Naive thymus-derived CD4-positive, alpha-beta T cell (primary cell): ENCODE results near the gene NWD2. TPM values are rescaled to one million over a fixed set of nuclear protein-coding genes. Genes with fewer than 3 reads are reported as not detected.

Experiments
- ATAC-seq: fragments of 150-1000 bp; cut with Tn5 transposase; 2 replicates; pipeline ENCODE4 v1.10.0; 2021; ENCODE audit warnings: mild to moderate bottlenecking, moderate library complexity
- CTCF ChIA-PET: fragments of 350-600 bp; sonication (Branson Sonifier 250); formaldehyde crosslinking; loops from one replicate; lab custom pipeline; 2021; ENCODE audit warnings: antibody characterized with exemption; lab: Charles Lee
- POLR2A ChIA-PET: fragments of 350-600 bp; sonication (Branson Sonifier 250); formaldehyde crosslinking; loops from one replicate; lab custom pipeline; 2021; ENCODE audit warnings: antibody characterized with exemption, inconsistent platforms; lab: Charles Lee
- DNase-seq, 9 donors: peaks; one replicate each; pipeline versions ENCODE4 v3.0.0 to v3.0.0-alpha.2; 2020 to 2022; ENCODE audit warnings: mixed read lengths in 1 of 9
- H3K27ac ChIP-seq: one replicate; pipeline ENCODE4 v1.7.0; 2013; ENCODE audit warnings: mild to moderate bottlenecking, low read depth, low read length, moderate library complexity
- H3K27me3 ChIP-seq, 2 donors: one replicate each; pipeline ENCODE4 v1.7.0; 2013; ENCODE audit warnings: low read length in 2 of 2, mild to moderate bottlenecking in 2 of 2, moderate library complexity in 2 of 2; ENCODE audit not compliant: control insufficient read depth in 2 of 2, insufficient read depth in 2 of 2
- H3K36me3 ChIP-seq, 3 experiments: 1 replicate in 2 of 3; 2 replicates in 1 of 3; pipeline ENCODE4 v1.7.0; 2013; ENCODE audit warnings: low read length in 3 of 3, mild to moderate bottlenecking in 3 of 3, moderate library complexity in 1 of 3; ENCODE audit not compliant: insufficient read depth in 3 of 3, control insufficient read depth in 2 of 3
- H3K4me1 ChIP-seq, 2 donors: one replicate each; pipeline ENCODE4 v1.7.0; 2013; ENCODE audit warnings: low read length in 2 of 2, mild to moderate bottlenecking in 2 of 2, moderate library complexity in 1 of 2; ENCODE audit not compliant: control insufficient read depth in 2 of 2, insufficient read depth in 2 of 2
- H3K4me3 ChIP-seq: 2 replicates; pipeline ENCODE4 v1.7.0; 2013; ENCODE audit warnings: mild to moderate bottlenecking, low read length
- H3K9me3 ChIP-seq, 3 experiments: 1 replicate in 2 of 3; 2 replicates in 1 of 3; pipeline ENCODE4 v1.7.0; 2013; ENCODE audit warnings: low read length in 3 of 3; ENCODE audit not compliant: control insufficient read depth in 2 of 3
- H3K27ac Mint-ChIP-seq, 9 donors: one replicate each; pipeline ENCODE4 v1.8.0; 2020 to 2022; ENCODE audit warnings: mixed read lengths in 9 of 9, mild to moderate bottlenecking in 8 of 9, moderate library complexity in 5 of 9, inconsistent platforms in 2 of 9
- H3K27me3 Mint-ChIP-seq, 5 donors: one replicate each; pipeline ENCODE4 v1.8.0; 2021 to 2022; ENCODE audit warnings: mixed read lengths in 5 of 5, mild to moderate bottlenecking in 1 of 5
- H3K36me3 Mint-ChIP-seq, 5 donors: one replicate each; pipeline ENCODE4 v1.8.0; 2020 to 2022; ENCODE audit warnings: mixed read lengths in 5 of 5, mild to moderate bottlenecking in 3 of 5, inconsistent platforms in 1 of 5
- H3K4me1 Mint-ChIP-seq, 7 donors: one replicate each; pipeline ENCODE4 v1.8.0; 2020 to 2022; ENCODE audit warnings: mixed read lengths in 7 of 7, mild to moderate bottlenecking in 3 of 7, inconsistent platforms in 1 of 7
- H3K4me3 Mint-ChIP-seq, 10 donors: one replicate each; pipeline ENCODE4 v1.8.0; 2020 to 2022; ENCODE audit warnings: mild to moderate bottlenecking in 10 of 10, mixed read lengths in 10 of 10, moderate library complexity in 6 of 10, inconsistent platforms in 2 of 10
- H3K9me3 Mint-ChIP-seq, 11 donors: one replicate each; pipeline ENCODE4 v1.8.0; 2020 to 2022; ENCODE audit warnings: mixed read lengths in 11 of 11, mild to moderate bottlenecking in 4 of 11, inconsistent platforms in 1 of 11, moderate library complexity in 1 of 11
- intact Hi-C, 2 donors: fragments of 100-400 bp; cut with micrococcal nuclease; formaldehyde crosslinking; loops; one replicate each; pipeline ENCODE4 v1.15.1; 2023
- polyA plus RNA-seq, 2 donors: library from polyadenylated mRNA; unstranded; fragments of 300-500 nt; fragmentation: Illumina TruSeq; gene quantifications; one replicate each; pipeline ENCODE4 v1.2.3, GENCODE V29; 2021
- total RNA-seq, 6 experiments: library from RNA in 5 of 6; stranded (reverse) in 5 of 6; gene quantifications; 1 replicate in 5 of 6; 2 replicates in 1 of 6; pipeline ENCODE4 v1.2.3 and lab custom pipeline; 2021 to 2026

Gene NWD2
- total and polyA plus RNA-seq, 7 experiments from 2014 or later = not detected

DNA sequence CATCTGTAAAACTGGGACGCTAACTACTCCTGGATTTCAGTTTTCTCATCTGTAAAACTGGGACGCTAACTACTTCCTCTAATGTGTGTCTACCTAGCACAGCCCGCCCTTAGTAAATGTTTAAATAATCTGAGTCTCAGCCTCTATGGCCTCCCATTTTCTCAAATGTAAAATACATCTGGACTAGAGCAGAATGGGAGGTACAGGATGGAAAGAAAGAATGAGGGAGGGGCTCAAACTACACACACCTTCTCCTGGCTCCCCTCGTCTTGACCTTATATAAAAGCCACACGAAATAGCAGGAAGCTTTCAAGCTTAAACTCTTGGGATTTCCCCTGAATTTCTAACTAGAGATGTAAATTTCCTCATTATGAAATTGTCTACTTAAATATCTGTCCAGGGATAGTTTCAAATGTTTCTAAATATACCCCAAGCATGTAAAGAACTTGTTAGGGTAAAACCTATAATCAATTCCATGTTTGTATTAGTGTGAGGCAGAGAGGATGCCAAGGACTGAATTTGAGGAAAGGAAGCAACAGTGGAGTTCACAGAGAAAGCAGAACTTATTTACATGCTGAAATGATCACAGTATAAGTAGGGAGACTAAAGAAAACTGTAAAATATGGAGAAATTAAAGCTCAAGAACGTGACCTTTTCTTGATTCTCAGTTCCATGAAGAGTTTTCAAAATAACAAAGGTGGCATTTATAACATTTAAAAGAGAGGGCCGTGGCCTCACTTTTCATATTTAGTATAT, 220.0 kb downstream of the NWD2 start:
- DNase-seq (no peak), ATAC-seq (no peak)
- Histone ChIP-seq H3K27ac (no peak overlapping the region), H3K36me3 (no peaks in the 10 kb centered on the region), H3K4me1 (no peaks in the 10 kb centered on the region), H3K9me3 (no peaks in the 10 kb centered on the region), H3K27me3 (no peaks in the 10 kb centered on the region), H3K4me3 (no peak overlapping the region)
- H3K36me3 Mint-ChIP-seq = peaks cover 0 to under 1% (median 0%) of the 10 kb centered on the region in 5 donors
- intact Hi-C loops = no loop called here
- H3K27ac Mint-ChIP-seq = no peak overlapping the region
- peaks cover 11 to 25% (median 17%) of the 10 kb centered on the region in 5 donors for H3K27me3 Mint-ChIP-seq
- CTCF ChIA-PET = no interaction called here
- H3K9me3 Mint-ChIP-seq = peaks cover 0 to 3% (median 0%) of the 10 kb centered on the region in 11 donors
- H3K4me1 Mint-ChIP-seq = peaks cover 0 to 2% (median 0%) of the 10 kb centered on the region in 7 donors
- H3K4me3 Mint-ChIP-seq = no peak overlapping the region
- POLR2A ChIA-PET = no interaction called here

DNA sequence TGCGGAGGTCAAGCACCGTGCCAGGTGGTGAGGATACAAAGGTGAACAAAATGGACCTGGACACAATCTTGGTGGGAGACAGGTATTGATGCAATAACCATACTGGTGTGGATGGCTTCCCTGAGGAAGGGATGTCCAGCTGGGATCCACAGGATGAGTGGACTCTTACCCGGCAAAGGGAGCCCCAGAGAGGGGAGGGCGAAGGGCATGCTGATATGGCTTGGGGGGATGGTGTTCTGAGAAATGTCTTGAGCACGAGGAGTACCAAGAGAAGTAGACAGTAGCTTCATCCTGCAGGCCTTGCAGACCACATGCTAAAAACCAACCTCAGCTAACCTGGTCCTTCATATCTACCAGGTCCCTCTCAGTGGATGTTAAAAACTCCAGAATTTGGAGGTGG, 220.8 kb downstream of the NWD2 start:
- no peaks in the 10 kb centered on the region for H3K4me1 Mint-ChIP-seq
- Histone ChIP-seq H3K4me3 (no peak overlapping the region), H3K4me1 (no peaks in the 10 kb centered on the region), H3K27ac (no peak overlapping the region), H3K36me3 (no peaks in the 10 kb centered on the region), H3K27me3 (no peaks in the 10 kb centered on the region), H3K9me3 (no peaks in the 10 kb centered on the region)
- ChIA-PET CTCF (no interaction called here), POLR2A (no interaction called here)
- intact Hi-C loops = no loop called here
- no peak overlapping the region for H3K4me3 Mint-ChIP-seq
- DNase-seq (no peak), ATAC-seq (no peak)
- H3K27me3 Mint-ChIP-seq = peaks cover 9 to 28% (median 16%) of the 10 kb centered on the region in 5 donors
- no peaks in the 10 kb centered on the region for H3K9me3 Mint-ChIP-seq
- no peaks in the 10 kb centered on the region for H3K36me3 Mint-ChIP-seq
- H3K27ac Mint-ChIP-seq = no peak overlapping the region

DNA sequence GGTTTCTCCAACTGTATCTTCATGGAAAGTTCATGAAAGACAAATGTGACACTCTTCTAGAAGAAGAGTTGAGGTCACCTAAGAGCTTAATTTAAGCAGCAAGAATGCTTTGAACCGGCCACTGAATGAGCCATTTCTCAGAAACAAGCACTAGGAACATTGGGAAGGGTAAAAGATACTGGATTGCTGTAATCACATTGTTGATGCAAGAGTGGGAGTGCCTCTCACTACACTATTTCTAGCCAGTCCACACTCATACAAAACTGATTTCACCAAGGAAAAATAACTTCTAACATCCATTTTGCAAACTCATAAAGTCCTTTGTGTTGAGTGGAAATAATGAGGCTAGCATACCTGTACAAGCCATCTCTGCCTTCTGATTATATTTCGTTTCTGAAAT, 221.3 kb downstream of the NWD2 start:
- Mint-ChIP-seq H3K4me3 (no peak overlapping the region), H3K4me1 (no peaks in the 10 kb centered on the region), H3K27ac (no peak overlapping the region), H3K27me3 (peaks cover 8 to 24% (median 16%) of the 10 kb centered on the region in 5 donors), H3K9me3 (no peaks in the 10 kb centered on the region), H3K36me3 (no peaks in the 10 kb centered on the region)
- Histone ChIP-seq H3K27me3 (no peaks in the 10 kb centered on the region), H3K4me3 (no peak overlapping the region), H3K36me3 (no peaks in the 10 kb centered on the region), H3K4me1 (no peaks in the 10 kb centered on the region), H3K27ac (no peak overlapping the region), H3K9me3 (no peaks in the 10 kb centered on the region)
- intact Hi-C loops = no loop called here
- ATAC-seq (no peak), DNase-seq (no peak)
- CTCF ChIA-PET = no interaction called here
- POLR2A ChIA-PET = no interaction called here

DNA sequence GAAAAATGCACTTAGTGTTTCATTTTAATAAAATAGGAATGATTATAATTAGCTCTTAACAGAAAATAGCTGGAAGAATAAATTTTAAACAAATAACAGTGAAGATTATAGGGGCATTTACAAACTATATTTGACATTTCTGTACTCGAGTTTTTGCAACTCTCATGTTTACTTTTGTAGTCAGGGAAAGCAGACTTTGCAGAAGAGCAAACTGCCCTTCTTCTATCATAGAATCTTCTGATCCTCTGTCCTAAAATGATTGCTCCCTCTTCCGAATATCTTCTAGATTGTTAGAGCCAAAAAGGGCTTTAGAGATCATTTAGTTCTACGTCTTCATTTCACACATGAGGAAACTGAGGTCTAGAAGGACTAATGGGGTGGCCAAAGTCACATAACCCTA, 222.7 kb downstream of the NWD2 start:
- no peaks in the 10 kb centered on the region for H3K9me3 Mint-ChIP-seq
- DNase-seq = no peak
- CTCF ChIA-PET = no interaction called here
- Histone ChIP-seq H3K4me1 (no peaks in the 10 kb centered on the region), H3K36me3 (no peaks in the 10 kb centered on the region), H3K9me3 (no peaks in the 10 kb centered on the region), H3K4me3 (no peak overlapping the region), H3K27ac (no peak overlapping the region), H3K27me3 (no peaks in the 10 kb centered on the region)
- H3K27me3 Mint-ChIP-seq = peaks cover 0 to 16% (median 9%) of the 10 kb centered on the region in 5 donors
- POLR2A ChIA-PET = no interaction called here
- no peaks in the 10 kb centered on the region for H3K4me1 Mint-ChIP-seq
- H3K36me3 Mint-ChIP-seq = no peaks in the 10 kb centered on the region
- ATAC-seq = no peak
- intact Hi-C loops = no loop called here
- H3K4me3 Mint-ChIP-seq = no peak overlapping the region
- H3K27ac Mint-ChIP-seq = peak overlapping the region in 1 of 9 donors; percentile 27

DNA sequence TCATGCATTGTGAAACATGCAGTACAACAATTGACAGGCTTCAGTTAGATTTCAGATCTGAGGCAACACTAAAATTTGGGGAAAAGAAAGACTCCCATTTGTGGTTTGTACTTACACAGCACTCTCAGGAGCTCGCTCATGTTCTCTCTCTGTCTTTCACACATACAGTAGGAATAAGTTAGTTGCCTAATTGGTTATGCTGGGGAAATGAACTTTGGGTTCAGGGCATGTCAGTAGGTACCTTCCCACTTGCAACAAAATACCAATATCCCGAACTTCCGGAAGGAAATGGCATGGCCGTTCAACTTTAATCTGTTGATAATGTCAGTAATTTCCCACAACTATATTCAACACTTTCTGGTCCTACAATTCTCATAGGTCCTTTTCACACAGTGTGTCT, 223.3 kb downstream of the NWD2 start:
- H3K36me3 Mint-ChIP-seq = no peaks in the 10 kb centered on the region
- Histone ChIP-seq H3K36me3 (no peaks in the 10 kb centered on the region), H3K27ac (no peak overlapping the region), H3K4me3 (no peak overlapping the region), H3K9me3 (no peaks in the 10 kb centered on the region), H3K27me3 (no peaks in the 10 kb centered on the region), H3K4me1 (no peaks in the 10 kb centered on the region)
- CTCF ChIA-PET = no interaction called here
- POLR2A ChIA-PET = no interaction called here
- no peak overlapping the region for H3K27ac Mint-ChIP-seq
- H3K4me1 Mint-ChIP-seq = no peaks in the 10 kb centered on the region
- H3K9me3 Mint-ChIP-seq = no peaks in the 10 kb centered on the region
- H3K4me3 Mint-ChIP-seq = no peak overlapping the region
- H3K27me3 Mint-ChIP-seq = peaks cover 0 to 20% (median 12%) of the 10 kb centered on the region in 5 donors
- ATAC-seq (no peak), DNase-seq (no peak)
- intact Hi-C loops = no loop called here

DNA sequence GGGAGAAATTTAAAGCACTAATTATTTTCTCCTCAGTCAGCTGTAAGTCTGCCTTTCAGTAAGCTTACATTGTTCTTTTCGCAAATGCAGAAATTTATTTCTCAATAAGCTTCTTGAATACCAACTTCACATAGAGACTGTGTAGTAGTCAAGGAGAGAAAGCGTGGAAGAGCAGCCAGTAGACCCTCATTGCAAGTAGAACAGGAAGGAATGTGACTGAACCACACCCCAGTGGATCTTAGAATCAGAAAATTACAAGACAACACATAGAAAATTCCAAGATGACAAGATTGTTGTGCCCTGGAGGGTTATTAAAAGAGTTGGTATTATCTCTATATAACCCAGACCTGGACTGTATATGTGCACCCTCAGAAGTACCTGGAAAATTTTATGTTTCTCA, 224.7 kb downstream of the NWD2 start:
- ChIA-PET CTCF (no interaction called here), POLR2A (no interaction called here)
- no peak overlapping the region for H3K4me3 ChIP-seq
- intact Hi-C loops = no loop called here
- Mint-ChIP-seq H3K36me3 (no peaks in the 10 kb centered on the region), H3K4me3 (no peak overlapping the region), H3K9me3 (peaks cover 0 to 3% (median 0%) of the 10 kb centered on the region in 11 donors), H3K27ac (no peak overlapping the region), H3K27me3 (peaks cover 7 to 24% (median 22%) of the 10 kb centered on the region in 5 donors), H3K4me1 (no peaks in the 10 kb centered on the region)
- no peak for DNase-seq
- ATAC-seq = no peak
- H3K9me3 ChIP-seq = no peaks in the 10 kb centered on the region
- H3K27ac ChIP-seq = no peak overlapping the region
- H3K36me3 ChIP-seq = no peaks in the 10 kb centered on the region
- H3K27me3 ChIP-seq = no peaks in the 10 kb centered on the region
- no peaks in the 10 kb centered on the region for H3K4me1 ChIP-seq

DNA sequence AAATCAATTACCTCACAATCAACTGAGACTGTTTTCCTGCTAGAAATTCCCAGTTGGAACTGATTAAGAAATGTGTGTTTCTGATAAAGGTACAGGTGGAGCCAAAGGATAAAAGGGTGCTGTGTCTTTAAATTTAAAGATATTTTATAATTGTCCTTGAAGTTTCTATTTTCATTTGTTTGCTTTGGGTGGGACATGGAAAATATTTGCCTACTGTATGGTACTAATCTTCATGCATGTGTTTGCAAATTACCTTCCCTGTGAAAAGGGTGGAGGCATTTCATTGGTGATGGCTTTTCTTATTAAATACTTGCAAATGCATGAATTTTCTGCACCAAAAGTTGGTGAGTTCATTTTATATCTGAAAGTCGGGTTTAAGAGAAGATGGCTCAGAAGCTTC, 225.7 kb downstream of the NWD2 start:
- Mint-ChIP-seq H3K9me3 (peaks cover 0 to 3% (median 0%) of the 10 kb centered on the region in 11 donors), H3K4me3 (no peak overlapping the region), H3K4me1 (no peaks in the 10 kb centered on the region), H3K36me3 (no peaks in the 10 kb centered on the region), H3K27me3 (peaks cover 7 to 28% (median 25%) of the 10 kb centered on the region in 5 donors), H3K27ac (no peak overlapping the region)
- no peaks in the 10 kb centered on the region for H3K9me3 ChIP-seq
- ChIA-PET CTCF (no interaction called here), POLR2A (interaction anchor here (0.6 kb wide), 1 partner anchor 279 kb away, joined by 4 read pairs; no protein-coding TSS in a partner anchor)
- no peak for ATAC-seq
- no peaks in the 10 kb centered on the region for H3K4me1 ChIP-seq
- H3K4me3 ChIP-seq = no peak overlapping the region
- H3K27me3 ChIP-seq = no peaks in the 10 kb centered on the region
- H3K27ac ChIP-seq = no peak overlapping the region
- no peak for DNase-seq
- H3K36me3 ChIP-seq = no peaks in the 10 kb centered on the region
- intact Hi-C loops = no loop called here
